ENCODE results near the gene IMMP2L. TPM values are rescaled to one million over a fixed set of nuclear protein-coding genes. Genes with fewer than 3 reads are reported as not detected.

The IMMP2L gene
- total RNA-seq, 2 experiments from 2014 or later = 8.9 to 18.7 TPM

DNA sequence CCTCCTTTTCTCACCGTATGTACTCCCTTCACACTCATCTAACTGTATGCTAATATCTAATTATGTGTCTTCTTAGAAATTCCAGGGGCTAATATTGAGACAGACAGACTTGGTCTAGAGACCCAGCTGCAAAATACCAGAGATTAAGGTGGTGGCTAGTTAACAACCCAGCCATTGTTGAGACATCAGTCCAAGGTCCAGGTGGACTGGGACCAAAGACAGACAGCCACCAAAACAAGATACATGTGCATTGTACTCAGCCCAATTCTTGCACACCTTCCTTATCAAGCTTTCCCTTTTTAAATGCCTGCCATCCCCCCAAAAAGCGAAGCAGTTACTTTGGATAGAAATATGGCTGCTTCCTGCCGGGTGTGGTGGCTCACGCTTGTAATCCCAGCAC, 514.7 kb downstream of the IMMP2L start:
- DNase-seq (no peak), ATAC-seq (ENCODE audit: poor library complexity) (no peak)
- H3K36me3 ChIP-seq (ENCODE audit: insufficient read depth, low read length) = no peaks in the 10 kb centered on the region
- no peaks in the 10 kb centered on the region for H3K27me3 Mint-ChIP-seq
- H3K27ac ChIP-seq (ENCODE audit: low read depth in 1 of 2, low read length in 2 of 2) = no peak overlapping the region
- no peaks in the 10 kb centered on the region for H3K9me3 Mint-ChIP-seq
- no peak overlapping the region for H3K27ac Mint-ChIP-seq
- peaks cover 22% of the 10 kb centered on the region for H3K4me1 Mint-ChIP-seq (ENCODE audit: low read depth)
- no peak overlapping the region for H3K4me3 ChIP-seq (ENCODE audit: low read length)
- H3K27me3 ChIP-seq (ENCODE audit: control insufficient read depth in 1 of 2, insufficient read depth in 2 of 2, low read length in 2 of 2) = no peaks in the 10 kb centered on the region
- H3K36me3 Mint-ChIP-seq (ENCODE audit: low read depth) = no peaks in the 10 kb centered on the region
- TF ChIP-seq, protein P1, sequence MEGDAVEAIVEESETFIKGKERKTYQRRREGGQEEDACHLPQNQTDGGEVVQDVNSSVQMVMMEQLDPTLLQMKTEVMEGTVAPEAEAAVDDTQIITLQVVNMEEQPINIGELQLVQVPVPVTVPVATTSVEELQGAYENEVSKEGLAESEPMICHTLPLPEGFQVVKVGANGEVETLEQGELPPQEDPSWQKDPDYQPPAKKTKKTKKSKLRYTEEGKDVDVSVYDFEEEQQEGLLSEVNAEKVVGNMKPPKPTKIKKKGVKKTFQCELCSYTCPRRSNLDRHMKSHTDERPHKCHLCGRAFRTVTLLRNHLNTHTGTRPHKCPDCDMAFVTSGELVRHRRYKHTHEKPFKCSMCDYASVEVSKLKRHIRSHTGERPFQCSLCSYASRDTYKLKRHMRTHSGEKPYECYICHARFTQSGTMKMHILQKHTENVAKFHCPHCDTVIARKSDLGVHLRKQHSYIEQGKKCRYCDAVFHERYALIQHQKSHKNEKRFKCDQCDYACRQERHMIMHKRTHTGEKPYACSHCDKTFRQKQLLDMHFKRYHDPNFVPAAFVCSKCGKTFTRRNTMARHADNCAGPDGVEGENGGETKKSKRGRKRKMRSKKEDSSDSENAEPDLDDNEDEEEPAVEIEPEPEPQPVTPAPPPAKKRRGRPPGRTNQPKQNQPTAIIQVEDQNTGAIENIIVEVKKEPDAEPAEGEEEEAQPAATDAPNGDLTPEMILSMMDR (IDR thresholded peaks at IDR 0.05) = no peak
- no peaks in the 10 kb centered on the region for H3K9me3 ChIP-seq (ENCODE audit: control insufficient read depth in 1 of 2, insufficient read depth in 1 of 2, low read length in 2 of 2)
- POLR2A ChIA-PET = interaction anchor here (0.8 kb wide), 1 partner anchor 35 kb away, joined by 3 read pairs; no protein-coding TSS in a partner anchor
- H3K4me1 ChIP-seq (ENCODE audit: insufficient read depth, low read length) = no peaks in the 10 kb centered on the region
- CTCF ChIA-PET = no interaction called here
- intact Hi-C loops (cut with DNase I, micrococcal nuclease) = no loop called here
- no peak overlapping the region for H3K4me3 Mint-ChIP-seq

DNA sequence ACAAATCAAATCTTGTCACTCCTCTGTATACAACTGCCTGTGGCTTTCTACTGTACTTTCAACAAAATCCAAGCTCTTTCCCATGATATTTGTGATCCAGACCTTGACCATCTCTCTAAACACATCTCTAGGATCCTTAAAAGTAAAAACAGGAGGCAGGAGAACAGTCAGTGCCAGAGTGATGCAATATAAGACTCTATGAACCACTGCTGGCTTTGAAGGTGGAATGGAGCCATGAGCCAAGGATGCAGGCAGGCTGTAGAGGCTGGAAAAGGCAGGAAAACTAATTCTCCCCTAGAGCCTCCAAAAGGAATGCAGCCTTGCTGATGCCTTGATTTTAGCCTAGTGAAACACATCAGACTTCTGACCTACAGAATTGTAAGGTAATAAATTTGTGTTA, 516.8 kb downstream of the IMMP2L start:
- H3K36me3 ChIP-seq (ENCODE audit: insufficient read depth, low read length) = no peaks in the 10 kb centered on the region
- H3K4me3 ChIP-seq (ENCODE audit: low read length) = no peak overlapping the region
- Mint-ChIP-seq H3K27me3 (no peaks in the 10 kb centered on the region), H3K4me1 (ENCODE audit: low read depth) (peaks cover 18% of the 10 kb centered on the region), H3K9me3 (no peaks in the 10 kb centered on the region), H3K27ac (no peak overlapping the region), H3K36me3 (ENCODE audit: low read depth) (no peaks in the 10 kb centered on the region), H3K4me3 (no peak overlapping the region)
- CTCF ChIA-PET = no interaction called here
- H3K27me3 ChIP-seq (ENCODE audit: control insufficient read depth in 1 of 2, insufficient read depth in 2 of 2, low read length in 2 of 2) = no peaks in the 10 kb centered on the region
- TF ChIP-seq, protein P1 (IDR thresholded peaks at IDR 0.05) = no peak
- H3K9me3 ChIP-seq (ENCODE audit: control insufficient read depth in 1 of 2, insufficient read depth in 1 of 2, low read length in 2 of 2) = no peaks in the 10 kb centered on the region
- intact Hi-C loops (cut with DNase I, micrococcal nuclease) = no loop called here
- DNase-seq = no peak
- ATAC-seq (ENCODE audit: poor library complexity) = no peak
- no peaks in the 10 kb centered on the region for H3K4me1 ChIP-seq (ENCODE audit: insufficient read depth, low read length)
- no peak overlapping the region for H3K27ac ChIP-seq (ENCODE audit: low read depth in 1 of 2, low read length in 2 of 2)
- POLR2A ChIA-PET = no interaction called here

DNA sequence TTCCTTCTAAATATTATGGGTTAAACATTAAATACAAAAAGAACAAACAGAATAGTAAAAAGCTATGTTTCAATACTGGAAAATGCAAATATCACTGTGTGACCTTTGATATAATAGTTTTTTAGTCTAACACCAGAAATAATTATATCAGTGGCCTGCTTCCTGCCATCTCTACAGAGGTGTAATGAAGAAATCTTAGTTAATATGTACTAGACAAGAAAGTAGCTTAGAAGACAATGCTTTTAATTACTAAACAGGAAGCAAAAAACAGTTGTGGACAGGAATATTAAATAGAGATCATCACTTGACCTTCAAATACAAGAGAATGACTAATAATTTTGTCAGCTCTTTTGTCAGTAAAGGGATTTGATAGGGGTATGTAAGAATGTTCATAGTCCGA, 518.7 kb downstream of the IMMP2L start:
- TF ChIP-seq, protein P1 (IDR thresholded peaks at IDR 0.05) = no peak
- H3K27ac ChIP-seq (ENCODE audit: low read depth in 1 of 2, low read length in 2 of 2) = no peak overlapping the region
- POLR2A ChIA-PET = interaction anchor here (0.7 to 0.8 kb wide), 2 partner anchors 10 to 14 kb away, joined by 3 read pairs; no protein-coding TSS in a partner anchor

More for the DNA sequence above, 518.7 kb downstream of the IMMP2L start:
- CTCF ChIA-PET = interaction anchor here (1.8 kb wide), 1 partner anchor 47 kb away, joined by 5 read pairs; the partner anchor contains the start of gene LRRN3
- H3K4me3 Mint-ChIP-seq = no peak overlapping the region
- peaks cover 16% of the 10 kb centered on the region for H3K4me1 Mint-ChIP-seq (ENCODE audit: low read depth)
- H3K4me3 ChIP-seq (ENCODE audit: low read length) = no peak overlapping the region
- H3K9me3 ChIP-seq (ENCODE audit: control insufficient read depth in 1 of 2, insufficient read depth in 1 of 2, low read length in 2 of 2) = no peaks in the 10 kb centered on the region
- DNase-seq (no peak), ATAC-seq (ENCODE audit: poor library complexity) (no peak)
- no peaks in the 10 kb centered on the region for H3K27me3 ChIP-seq (ENCODE audit: control insufficient read depth in 1 of 2, insufficient read depth in 2 of 2, low read length in 2 of 2)
- no peaks in the 10 kb centered on the region for H3K36me3 Mint-ChIP-seq (ENCODE audit: low read depth)
- no peaks in the 10 kb centered on the region for H3K36me3 ChIP-seq (ENCODE audit: insufficient read depth, low read length)
- no peak overlapping the region for H3K27ac Mint-ChIP-seq
- H3K9me3 Mint-ChIP-seq = no peaks in the 10 kb centered on the region
- intact Hi-C loops (cut with DNase I, micrococcal nuclease) = loop anchor here in 1 of 2 experiments (5.0 kb wide), 1 partner anchor 34 kb away; no protein-coding TSS in a partner anchor
- no peaks in the 10 kb centered on the region for H3K4me1 ChIP-seq (ENCODE audit: insufficient read depth, low read length)
- H3K27me3 Mint-ChIP-seq = no peaks in the 10 kb centered on the region
